DMS 273 (cell line): ENCODE results near the gene OR10J1.

ENCODE experiments used
- DNase-seq: peaks from one replicate; lab custom pipeline; 2025; ENCODE audit not compliant: unreplicated experiment; lab: John Stamatoyannopoulos, UW

The OR10J1 gene

GRCh38 chr1:159483501-159483900 is 44.0 kb downstream of the OR10J1 start:
- DNase-seq: no peak
